GM18909 (cell line): ENCODE results near the gene MBL2.

ENCODE experiments used
- ATAC-seq: cut with Tn5 transposase; IDR thresholded peaks from one replicate; pipeline ENCODE4 v1.9.1; 2021; ENCODE audit warnings: mild to moderate bottlenecking; ENCODE audit not compliant: unreplicated experiment, poor library complexity

Gene MBL2

DNA sequence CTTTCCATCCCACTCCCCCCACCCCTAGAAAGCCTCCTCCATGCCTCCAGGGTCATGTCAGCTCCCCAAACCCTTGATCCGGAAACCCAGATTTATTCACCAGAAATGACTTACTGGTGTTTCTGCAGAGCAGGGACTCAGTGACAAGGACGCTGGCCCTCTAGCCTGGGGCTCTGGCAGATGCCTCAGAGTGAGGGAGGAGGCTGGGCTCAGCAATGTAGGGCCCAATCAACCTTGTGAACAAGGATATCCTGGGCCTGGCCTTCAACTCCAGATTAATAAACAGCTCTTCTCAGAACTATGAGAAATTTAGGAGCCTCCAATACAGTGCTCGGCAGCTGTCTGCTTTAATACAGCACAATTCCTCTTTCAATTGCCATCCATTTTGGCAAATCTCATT, at the start of gene MBL2:
MBL2 (minus strand) TSS at position 162 of the 400 bp plus-strand sequence. CDS start 1,149 bp downstream, outside the sequence.
- no peak for ATAC-seq

DNA sequence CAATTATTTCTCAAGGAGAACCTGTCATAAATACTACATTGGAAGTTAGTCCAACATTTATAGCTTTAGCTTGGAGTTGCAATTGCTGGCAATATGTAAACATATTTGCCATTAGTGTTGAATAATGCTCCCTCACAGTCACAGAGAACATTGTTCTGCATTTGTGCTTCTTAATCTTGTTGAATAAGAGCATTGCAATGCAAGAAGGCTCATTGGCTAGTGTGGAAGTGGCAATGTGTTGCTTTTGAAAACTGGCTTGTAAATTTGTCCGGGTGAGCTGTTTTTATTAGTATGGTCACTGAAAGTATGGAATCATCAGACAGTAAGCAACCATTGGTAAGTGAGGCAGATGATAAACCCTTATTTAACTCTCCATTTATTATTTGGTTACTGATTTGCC, 47.7 kb upstream of the MBL2 start:
- ATAC-seq = no peak

DNA sequence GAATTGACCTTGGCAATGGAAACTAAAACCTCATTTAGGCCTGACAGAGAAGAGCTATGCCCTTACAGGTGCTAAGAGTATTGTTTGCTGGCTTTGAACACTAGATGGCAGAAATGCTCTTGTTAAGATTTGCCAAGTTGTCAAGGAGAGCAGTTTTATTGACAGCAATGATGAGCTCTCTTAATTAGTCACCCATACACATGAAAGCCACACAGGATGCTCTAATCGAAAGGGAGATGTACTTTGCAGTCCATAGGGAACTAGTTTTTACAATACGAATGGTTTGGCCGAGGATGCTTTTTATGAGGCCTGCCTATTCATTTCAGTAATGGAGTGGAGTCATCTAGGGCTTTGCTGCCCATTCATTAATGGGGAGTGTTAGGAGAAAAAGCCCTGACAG, 45.4 kb upstream of the MBL2 start:
- peak; percentile 96 for ATAC-seq

DNA sequence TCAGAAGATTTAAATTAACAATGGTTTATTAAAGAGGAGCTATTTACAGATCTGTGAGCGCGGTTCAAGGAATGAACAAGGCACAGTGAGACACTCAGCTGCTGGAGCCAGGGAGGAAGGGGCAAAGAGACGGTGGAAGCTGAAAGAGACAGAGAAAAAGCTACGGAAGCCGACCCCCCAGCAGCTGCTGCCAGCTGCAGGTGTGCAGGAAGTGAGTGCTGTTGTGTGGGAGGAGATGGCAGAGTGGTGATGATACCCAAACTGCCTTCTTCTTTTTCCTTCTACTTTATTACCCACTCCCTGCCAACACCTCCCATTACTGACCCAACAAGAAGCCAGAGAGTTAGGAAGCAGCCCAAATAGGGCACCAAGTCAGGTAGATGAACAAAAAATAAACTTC, 41.9 kb upstream of the MBL2 start:
- peak; percentile 50 for ATAC-seq

DNA sequence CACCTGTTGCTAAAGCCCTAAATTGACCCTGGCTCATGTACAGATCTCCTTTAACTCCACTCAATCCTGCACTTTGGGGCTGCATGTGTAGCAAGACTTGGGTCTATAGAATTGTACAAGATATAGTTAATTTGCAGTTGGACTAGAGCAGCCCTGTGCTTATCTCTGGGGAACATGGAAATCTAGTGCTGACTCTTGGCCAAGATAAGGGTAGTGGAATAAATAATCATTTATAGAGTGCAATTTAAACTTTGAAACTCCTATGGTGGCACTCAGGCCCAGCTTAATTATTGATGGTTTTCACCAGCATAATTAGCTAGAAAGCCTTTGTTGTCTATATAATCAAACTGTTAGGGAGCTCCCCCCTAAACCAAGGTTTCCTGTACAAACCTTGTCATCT, 39.2 kb upstream of the MBL2 start:
- no peak for ATAC-seq

DNA sequence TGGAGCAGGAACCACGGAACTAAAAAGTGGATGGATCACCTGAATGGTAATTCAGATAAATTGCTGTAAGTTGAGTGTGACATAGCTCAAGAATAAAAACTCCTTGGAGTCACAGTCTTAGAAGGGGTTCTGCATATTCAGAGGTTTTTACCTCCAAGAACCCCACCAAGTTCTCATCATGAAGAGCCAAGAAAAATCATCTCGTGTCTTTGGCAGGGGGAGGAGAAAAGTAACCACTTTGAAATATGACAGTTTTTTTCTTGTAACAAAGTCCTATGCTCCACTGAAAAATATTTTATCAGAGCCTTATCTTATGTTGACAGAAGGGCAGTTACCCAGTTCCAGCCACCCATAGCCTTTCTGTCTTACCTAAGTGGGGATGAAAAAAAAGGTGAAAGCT, 38.2 kb upstream of the MBL2 start:
- ATAC-seq = no peak

DNA sequence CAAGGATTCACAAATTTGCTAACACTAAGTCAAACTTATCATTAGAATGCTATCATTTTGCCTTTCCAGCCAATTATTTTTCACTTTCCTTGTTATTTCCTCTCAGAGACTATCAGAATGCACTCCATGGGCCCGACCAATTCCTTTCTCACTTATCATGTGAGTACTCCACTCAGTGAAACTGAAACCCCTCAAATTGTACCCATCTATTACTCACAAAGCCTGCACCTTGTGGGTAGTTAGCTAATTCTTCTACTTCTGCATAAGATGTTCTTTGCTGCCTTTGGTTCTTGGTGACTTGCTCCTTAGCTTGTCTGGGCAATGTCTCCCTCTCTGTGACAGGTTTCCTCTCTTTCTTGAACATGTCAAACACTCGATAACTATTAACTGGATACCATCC, 35.2 kb upstream of the MBL2 start:
- ATAC-seq = peak; percentile 68

DNA sequence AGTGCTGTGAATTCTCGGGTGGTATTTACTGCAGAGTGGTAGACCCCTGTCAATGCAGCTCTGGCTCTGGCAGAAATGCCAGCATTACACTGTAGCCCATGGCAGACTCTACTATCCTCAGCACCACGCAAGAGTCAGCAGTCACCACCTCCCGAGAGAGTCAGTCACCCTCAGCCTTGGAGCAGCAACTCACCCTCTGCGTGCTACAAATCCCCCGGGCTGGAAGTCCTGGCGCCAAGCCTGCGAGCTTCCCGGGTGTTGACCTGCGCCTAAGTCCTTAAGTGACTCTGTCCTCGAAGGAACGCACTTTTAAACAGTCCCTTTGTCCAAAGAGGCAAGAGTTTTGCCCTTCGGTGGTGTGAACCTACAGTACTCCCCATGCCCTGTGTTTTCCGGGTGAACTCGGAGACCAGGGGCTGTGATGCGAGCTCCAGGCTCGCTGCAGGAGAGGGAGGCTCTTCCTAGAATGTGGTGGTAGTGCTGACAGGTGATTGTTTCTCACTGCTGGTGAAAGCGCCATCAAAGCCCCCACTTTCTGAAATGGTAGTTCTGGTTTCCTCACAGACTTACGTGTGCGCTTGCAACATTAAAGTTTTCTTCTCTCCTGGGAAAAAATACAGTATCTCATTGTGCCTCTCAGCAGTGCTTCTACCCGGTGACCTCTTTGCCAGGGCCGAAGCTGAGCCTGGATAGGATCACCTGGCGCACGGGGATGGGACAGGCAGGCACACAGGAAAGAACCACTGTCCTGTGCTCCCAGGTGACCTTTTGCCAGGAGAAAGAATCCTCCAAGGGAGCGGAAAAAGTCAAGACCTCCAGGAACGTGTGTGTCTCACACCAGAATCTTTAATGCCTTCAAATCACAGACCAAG, 33.1 kb upstream of the MBL2 start:
- ATAC-seq = no peak

DNA sequence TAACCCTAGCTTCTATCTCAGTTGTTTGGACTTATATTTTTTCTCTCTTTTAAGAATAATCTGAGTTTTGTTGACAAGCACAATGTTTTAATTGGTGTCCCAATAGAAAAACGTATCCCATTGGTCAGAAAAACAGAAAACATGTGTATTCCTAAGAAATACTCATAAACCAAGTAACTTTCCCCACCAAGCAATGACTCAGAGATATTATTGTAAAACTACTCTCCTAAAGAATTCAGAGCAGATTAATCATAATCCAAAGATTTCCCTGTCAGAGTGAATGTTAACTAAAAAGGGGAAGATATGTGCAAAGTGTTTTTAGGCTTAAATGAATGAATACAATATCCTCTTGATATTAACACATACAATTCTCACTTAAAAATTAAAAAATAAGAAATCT, 29.4 kb upstream of the MBL2 start:
- ATAC-seq = no peak

DNA sequence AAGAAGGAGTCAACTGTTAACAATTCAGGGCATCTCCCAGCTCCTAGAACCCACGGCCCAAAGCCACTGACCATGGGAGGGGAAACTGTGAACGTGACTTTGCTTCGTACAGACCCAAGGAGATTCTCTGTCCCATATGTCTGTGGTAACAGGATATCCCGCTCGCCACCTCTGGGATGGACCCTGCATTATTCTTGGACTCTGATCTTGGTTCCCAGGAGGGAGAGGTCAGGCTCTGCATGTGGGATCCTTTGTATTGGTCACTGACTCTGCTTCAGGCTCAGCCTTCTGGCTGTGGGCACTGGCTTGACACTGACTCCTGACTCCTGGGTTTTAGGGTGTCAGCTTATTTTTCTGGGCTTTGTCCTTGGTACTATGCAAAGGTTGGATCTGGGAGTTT, 13.5 kb upstream of the MBL2 start:
- no peak for ATAC-seq

DNA sequence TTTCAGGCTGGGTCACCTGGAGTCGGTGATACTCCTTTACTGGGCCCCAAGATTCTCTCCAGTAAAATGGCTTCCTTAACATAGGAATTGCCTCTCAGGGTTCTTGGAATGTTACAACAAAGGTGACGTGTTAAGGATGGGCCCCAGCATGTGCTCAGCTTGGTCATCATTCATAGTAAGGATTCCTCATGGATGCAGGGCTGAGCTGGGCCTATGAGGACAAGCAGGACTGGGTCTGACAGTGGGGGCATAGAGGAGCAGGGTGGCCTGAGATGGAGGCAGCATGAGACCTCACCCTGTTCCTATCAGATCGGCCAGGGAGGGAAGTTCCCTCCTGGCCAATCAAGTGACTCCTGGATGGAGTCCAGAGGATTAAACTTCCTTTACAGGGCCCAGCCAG, 12.8 kb upstream of the MBL2 start:
- ATAC-seq = no peak

DNA sequence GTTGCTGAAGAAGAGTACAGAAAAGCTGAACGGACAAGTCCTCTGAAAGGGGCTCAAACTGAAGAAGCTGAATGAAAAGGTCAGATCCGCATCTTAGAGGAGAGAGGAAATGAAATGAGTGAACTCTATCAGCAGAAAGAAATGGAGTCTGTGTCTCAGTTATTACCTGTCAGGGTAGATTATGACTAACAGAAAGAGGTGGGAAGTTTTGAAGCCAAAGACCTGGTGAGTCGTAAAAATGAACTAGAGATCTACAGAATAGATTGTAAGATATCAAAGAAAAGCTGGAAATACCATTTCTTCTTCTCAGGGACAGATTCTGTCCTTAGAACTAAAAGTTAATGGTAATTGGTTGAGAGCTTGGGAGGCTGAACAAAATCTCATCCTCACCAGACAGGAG, 11.1 kb upstream of the MBL2 start:
- no peak for ATAC-seq

DNA sequence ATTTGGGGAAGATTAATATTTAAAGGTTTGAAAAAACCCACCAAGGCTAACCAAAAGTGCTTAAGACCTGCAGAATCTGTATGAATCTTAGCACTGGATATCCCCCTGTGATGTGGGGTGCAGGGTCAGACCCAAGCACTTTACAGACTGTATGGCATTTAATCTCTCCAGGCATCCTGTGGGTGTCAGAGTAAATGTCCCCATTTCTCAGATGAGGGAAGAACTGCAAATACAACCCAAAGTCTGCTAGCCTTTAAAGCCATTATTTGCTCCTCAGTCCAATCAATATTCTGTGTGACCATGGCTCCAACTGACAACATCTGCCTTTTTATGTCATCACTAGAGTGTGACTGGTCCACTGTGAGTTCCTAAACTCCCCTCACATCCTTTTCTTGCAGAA, 10.0 kb upstream of the MBL2 start:
- no peak for ATAC-seq

DNA sequence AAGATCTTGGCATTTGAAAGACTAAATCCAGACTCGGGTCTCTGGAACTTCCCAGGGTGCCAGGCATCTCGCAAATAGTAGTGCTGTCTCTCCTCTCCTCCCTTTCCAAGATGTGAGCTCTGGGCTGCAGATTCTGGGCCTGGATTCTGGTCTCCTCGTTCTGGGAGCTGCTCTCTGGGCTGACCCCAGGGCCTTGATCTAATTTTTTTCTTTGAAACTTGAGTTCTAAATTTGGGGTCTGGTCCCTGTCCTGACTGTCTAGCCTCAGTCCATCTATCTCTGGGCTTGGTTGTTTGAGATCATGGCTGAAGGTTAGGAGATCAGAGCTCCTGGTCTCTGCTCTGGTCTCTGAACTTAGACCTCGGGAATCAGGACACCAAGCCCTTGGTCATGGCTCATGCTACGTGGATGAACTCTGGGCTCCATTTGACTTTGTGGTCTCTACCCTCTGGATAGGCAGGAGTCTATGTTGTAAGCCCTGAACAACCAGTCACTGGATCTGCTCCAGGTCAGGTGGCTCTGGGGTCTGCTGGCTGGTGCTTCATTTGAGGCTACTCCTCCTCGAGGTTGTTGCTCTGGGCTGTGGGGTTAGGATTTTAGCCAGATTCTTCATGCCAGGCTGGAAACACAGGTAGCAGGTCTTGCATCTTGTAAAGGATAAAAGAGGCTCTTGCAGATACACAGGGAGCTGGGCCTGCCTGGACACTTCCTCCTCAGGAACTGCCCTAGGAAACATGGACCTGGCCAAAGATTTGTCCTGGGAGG, 8.0 kb upstream of the MBL2 start:
- peak; percentile 3 for ATAC-seq

DNA sequence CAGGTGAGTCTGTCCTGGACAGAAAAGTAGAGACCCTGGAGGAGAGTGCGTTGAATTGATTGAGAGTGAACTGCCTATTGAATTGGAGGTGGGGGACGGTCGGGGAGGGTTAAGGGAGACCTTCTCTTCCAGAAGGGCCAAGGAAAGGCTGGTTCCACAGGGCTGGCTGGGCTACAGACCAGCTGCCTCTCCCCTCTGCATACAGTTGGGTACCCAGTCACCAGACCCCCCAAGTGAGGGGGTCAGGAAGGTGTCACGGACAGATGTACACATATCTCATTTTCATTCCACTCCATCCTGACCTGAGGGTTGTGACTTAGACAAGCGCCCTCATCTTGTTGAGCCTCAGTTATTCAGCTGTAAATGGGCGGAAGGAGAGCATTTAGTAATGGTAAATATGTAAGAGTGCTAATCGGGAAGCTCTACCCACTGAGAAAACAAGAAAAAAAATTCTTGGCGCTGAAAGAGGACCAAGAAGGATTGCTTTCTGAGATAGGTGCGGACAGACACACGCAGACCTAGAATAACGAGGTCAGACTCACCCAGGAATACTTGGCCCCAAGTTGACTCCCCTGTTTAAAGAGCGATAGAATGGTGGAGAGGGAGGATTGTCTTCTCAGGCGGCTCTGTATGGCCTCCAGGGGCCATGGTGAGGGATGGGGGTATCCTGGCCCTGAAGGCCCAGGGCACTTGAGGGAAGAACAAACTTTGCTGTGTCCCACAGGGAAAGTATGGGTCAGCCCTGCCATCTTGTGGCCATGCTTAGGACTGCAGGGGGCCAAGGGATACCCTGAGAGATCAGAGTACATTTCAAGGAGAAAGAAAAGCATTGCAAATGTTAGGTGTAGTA, 7.2 kb upstream of the MBL2 start:
- peak; percentile 95 for ATAC-seq

DNA sequence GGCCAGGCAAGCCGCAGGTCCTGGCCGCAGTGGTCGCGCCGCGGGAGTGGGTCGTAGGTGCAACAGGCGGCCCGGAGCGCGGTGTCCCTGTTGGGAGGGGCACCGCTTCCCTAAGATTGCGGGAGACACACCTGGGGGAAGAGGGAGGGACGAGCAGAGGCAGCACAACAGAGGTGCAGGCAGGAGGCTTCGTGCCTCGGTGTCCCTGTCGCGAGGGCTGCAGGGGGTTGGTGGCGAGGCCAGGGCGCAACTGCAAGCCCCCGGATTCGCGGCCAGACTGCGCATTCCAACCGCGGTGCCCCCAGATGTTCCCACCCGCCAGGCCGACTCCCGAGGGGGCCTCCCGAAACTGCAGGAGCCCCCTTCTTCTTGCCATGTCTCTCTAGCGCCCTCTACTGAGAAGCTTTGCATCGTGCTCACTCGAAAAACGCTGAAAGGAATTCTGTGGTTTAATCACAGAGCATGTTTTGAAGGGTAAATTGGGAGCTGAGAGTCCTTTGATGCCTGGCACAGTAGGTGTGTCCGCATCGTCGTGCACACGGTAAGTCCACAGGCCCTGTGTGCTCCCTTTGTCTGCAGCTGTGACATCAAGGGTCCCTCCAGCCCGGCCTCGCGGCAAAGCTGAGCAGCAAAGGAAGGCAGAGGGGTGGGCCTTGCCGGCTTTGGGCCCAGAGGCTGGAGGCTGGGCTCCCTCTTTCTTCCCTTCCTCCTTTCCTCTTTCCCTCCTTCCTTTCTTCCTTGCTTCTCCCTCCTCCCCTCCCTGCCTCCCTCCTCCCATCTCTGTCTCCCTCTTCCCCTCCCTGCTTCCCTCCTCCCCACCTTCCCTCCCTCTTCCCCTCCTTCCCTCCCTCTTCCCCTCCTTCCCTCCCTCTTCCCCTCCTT, 6.2 kb upstream of the MBL2 start:
- no peak for ATAC-seq

DNA sequence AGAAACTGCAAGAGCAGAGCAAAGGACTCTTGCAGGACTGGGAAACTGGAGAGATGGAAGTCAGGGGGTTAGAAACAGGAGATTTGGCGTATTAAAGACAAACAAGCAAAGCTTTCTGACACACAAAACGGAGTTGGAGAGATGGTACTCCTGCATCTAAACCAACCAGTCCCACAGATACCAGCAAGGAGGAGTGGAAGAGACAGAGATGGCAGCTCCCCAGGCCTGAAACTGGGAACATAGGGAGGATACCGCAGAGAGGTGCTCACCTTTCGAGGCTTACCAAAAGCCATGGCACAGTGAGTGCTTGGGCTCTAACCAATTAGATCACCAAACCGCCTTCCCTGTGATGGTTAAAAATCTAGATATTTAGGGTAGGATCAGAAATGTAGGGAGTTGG, 4.8 kb upstream of the MBL2 start:
- ATAC-seq = no peak

DNA sequence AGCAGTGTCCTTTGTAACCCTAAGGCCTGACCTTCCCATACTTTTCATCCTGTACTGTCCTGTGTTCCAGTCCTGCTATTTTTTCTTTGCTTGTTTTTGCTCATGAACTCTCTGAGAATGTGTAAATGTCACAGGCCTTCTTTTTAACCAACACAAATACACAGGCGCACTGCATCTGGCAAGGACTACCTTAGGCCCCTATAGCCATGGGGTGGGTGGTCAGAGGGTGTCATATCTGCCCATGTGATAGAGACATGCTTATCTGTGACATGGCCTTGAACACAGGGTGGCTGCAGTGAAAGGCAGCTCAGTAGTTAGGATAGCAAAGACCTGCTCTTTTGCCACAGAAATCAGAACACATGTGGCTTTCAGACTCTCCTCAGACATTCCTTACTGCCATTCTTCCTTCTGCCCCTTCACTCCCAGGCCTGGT, 3.9 kb upstream of the MBL2 start:
- ATAC-seq = no peak

DNA sequence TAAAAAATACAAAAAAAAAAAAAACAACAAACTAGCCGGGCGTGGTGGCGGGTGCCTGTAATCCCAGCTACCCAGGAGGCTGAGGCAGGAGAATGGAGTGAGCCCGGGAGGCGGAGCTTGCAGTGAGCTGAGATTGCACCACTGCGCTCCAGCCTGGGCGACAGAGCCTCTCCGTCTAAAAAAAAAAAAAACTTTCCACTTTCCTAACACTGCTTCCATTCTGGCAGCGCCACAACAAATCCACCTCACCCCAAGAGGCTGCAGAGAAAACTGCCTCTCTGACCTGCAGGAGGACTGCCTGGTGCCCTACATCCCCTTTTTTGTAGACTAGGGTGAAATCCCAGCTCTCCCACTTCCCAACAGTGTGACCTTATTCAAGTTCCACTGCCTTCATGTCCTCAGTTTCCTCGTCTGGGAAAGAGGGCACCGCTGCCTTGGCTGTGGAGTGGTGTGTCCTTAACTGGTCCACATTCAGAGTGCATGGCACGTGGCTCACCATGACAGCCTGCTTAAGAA, 2.6 kb upstream of the MBL2 start:
- no peak for ATAC-seq
